ENCODE measurements around the gene GOLM1. TPM values are rescaled to one million over a fixed set of nuclear protein-coding genes. Genes with fewer than 3 reads are reported as not detected.

Gene GOLM1
- total and polyA plus RNA-seq, 2 donors (not counting 1 experiment from before 2014, with no cell fraction given), result 0.54 TPM; not detected in 1

DNA sequence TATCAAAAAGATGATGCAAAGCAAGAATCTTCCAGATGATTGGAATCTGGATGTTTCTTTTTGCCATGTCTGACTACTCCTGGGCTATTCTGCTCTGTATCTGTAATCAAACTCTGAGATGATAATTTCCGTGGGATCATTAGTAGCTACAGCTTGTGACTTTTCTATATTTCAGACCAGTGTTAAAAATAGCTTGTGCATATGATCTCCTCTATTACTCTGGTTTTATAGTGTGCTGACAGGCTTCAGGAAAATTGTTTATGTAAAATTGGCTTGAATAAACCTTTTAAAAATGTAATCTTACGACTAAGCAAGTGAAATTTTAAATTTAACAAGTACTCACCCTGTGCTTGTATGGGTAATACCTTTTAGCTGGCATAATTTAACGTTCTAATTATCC, 118.0 kb downstream of the GOLM1 start:
- Histone ChIP-seq H3K9ac (ENCODE audit: low read length) (no peak overlapping the region), H3K27ac (ENCODE audit: low read length in 2 of 2) (no peak overlapping the region), H3K36me3 (replicated peaks in 1 of 2; ENCODE audit: control extremely low read depth in 1 of 2, control insufficient read depth in 1 of 2, extremely low read depth in 1 of 2, insufficient read depth in 2 of 2, low read length in 1 of 2) (peaks cover 0 to 38% of the 10 kb centered on the region in 2 experiments), H3K27me3 (replicated peaks in 1 of 4; ENCODE audit: control extremely low read depth in 1 of 4, control insufficient read depth in 3 of 4, insufficient read depth in 4 of 4, low read length in 3 of 4) (no peaks in the 10 kb centered on the region), H2AFZ (ENCODE audit: insufficient read depth, low read depth, low read length, poor library complexity, severe bottlenecking) (no peak overlapping the region), H3K4me1 (ENCODE audit: control insufficient read depth in 2 of 2, insufficient read depth in 2 of 2, low read length in 2 of 2) (no peaks in the 10 kb centered on the region), H3K4me2 (replicated peaks; ENCODE audit: low read depth, low read length, poor library complexity, severe bottlenecking) (no peak overlapping the region), H4K20me1 (ENCODE audit: control insufficient read depth, insufficient read depth, low read length, poor library complexity, severe bottlenecking) (no peaks in the 10 kb centered on the region), H3K9me3 (ENCODE audit: control extremely low read depth in 1 of 3, control insufficient read depth in 2 of 3, insufficient read depth in 1 of 3, low read length in 2 of 3) (no peaks in the 10 kb centered on the region), H3K4me3 (ENCODE audit: control extremely low read depth in 1 of 5, extremely low read depth in 1 of 5, insufficient read depth in 1 of 5, low read depth in 2 of 5, low read length in 4 of 5) (no peak overlapping the region), H3K79me2 (ENCODE audit: control insufficient read depth, insufficient read depth, low read length) (no peaks in the 10 kb centered on the region)
- no peaks in the 10 kb centered on the region for H3K27me3 Mint-ChIP-seq
- no peaks in the 10 kb centered on the region for H3K4me1 Mint-ChIP-seq
- TF ChIP-seq EZH2 (IDR thresholded peaks at IDR 0.05; ENCODE audit: borderline replicate concordance, insufficient read depth, low read depth, low read length, poor library complexity, severe bottlenecking), result no peak
- TF ChIP-seq, protein P1, sequence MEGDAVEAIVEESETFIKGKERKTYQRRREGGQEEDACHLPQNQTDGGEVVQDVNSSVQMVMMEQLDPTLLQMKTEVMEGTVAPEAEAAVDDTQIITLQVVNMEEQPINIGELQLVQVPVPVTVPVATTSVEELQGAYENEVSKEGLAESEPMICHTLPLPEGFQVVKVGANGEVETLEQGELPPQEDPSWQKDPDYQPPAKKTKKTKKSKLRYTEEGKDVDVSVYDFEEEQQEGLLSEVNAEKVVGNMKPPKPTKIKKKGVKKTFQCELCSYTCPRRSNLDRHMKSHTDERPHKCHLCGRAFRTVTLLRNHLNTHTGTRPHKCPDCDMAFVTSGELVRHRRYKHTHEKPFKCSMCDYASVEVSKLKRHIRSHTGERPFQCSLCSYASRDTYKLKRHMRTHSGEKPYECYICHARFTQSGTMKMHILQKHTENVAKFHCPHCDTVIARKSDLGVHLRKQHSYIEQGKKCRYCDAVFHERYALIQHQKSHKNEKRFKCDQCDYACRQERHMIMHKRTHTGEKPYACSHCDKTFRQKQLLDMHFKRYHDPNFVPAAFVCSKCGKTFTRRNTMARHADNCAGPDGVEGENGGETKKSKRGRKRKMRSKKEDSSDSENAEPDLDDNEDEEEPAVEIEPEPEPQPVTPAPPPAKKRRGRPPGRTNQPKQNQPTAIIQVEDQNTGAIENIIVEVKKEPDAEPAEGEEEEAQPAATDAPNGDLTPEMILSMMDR (IDR thresholded peaks at IDR 0.05), result no peak
- H3K4me3 Mint-ChIP-seq, result no peak overlapping the region
- POLR2A ChIA-PET, result no interaction called here
- DNase-seq, result no peak
- no peak overlapping the region for H3K27ac Mint-ChIP-seq
- no peaks in the 10 kb centered on the region for H3K9me3 Mint-ChIP-seq (ENCODE audit: insufficient read depth)
- CTCF ChIA-PET, result no interaction called here
- no CpG with 5 or more reads among the region's 3 CpGs for WGBS (ENCODE audit: insufficient coverage)
- intact Hi-C loops (cut with micrococcal nuclease), result no loop called here
- ATAC-seq (ENCODE audit: low read depth), result no peak

DNA sequence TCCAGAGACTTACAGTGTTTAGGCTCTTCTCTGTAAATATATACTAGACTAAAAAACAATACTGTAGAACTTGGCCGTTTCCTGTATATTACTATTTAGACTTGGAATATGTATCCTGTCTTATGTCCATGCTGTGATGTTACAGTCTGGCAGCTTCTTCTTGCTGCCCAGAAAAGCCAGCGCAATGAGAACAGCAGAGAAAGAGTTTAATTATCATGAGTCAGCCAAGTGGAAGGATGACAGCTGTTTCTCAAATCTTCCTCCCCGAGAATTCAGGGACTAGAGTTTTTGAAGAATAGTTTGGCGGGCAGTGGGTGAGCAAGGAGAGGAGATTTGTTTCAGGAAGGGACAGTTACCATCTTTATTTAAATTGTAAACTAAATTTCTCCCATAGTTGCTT, 120.9 kb downstream of the GOLM1 start:
- CTCF ChIA-PET, result no interaction called here
- Histone ChIP-seq H3K9ac (ENCODE audit: low read length) (no peak overlapping the region), H3K79me2 (ENCODE audit: control insufficient read depth, insufficient read depth, low read length) (no peaks in the 10 kb centered on the region), H2AFZ (ENCODE audit: insufficient read depth, low read depth, low read length, poor library complexity, severe bottlenecking) (no peak overlapping the region), H3K4me1 (ENCODE audit: control insufficient read depth in 2 of 2, insufficient read depth in 2 of 2, low read length in 2 of 2) (no peaks in the 10 kb centered on the region), H3K4me3 (ENCODE audit: control extremely low read depth in 1 of 5, extremely low read depth in 1 of 5, insufficient read depth in 1 of 5, low read depth in 2 of 5, low read length in 4 of 5) (no peak overlapping the region), H3K9me3 (ENCODE audit: control extremely low read depth in 1 of 3, control insufficient read depth in 2 of 3, insufficient read depth in 1 of 3, low read length in 2 of 3) (no peaks in the 10 kb centered on the region), H3K27me3 (replicated peaks in 1 of 4; ENCODE audit: control extremely low read depth in 1 of 4, control insufficient read depth in 3 of 4, insufficient read depth in 4 of 4, low read length in 3 of 4) (no peaks in the 10 kb centered on the region), H3K36me3 (replicated peaks in 1 of 2; ENCODE audit: control extremely low read depth in 1 of 2, control insufficient read depth in 1 of 2, extremely low read depth in 1 of 2, insufficient read depth in 2 of 2, low read length in 1 of 2) (peaks cover 0 to 34% of the 10 kb centered on the region in 2 experiments), H3K4me2 (replicated peaks; ENCODE audit: low read depth, low read length, poor library complexity, severe bottlenecking) (no peak overlapping the region), H4K20me1 (ENCODE audit: control insufficient read depth, insufficient read depth, low read length, poor library complexity, severe bottlenecking) (no peaks in the 10 kb centered on the region), H3K27ac (ENCODE audit: low read length in 2 of 2) (no peak overlapping the region)
- ATAC-seq (ENCODE audit: low read depth), result no peak
- no peak for DNase-seq
- TF ChIP-seq EZH2 (IDR thresholded peaks at IDR 0.05; ENCODE audit: borderline replicate concordance, insufficient read depth, low read depth, low read length, poor library complexity, severe bottlenecking), result no peak
- TF ChIP-seq, protein P1 (IDR thresholded peaks at IDR 0.05), result no peak
- no peak overlapping the region for H3K27ac Mint-ChIP-seq
- no peaks in the 10 kb centered on the region for H3K27me3 Mint-ChIP-seq
- H3K4me1 Mint-ChIP-seq, result no peaks in the 10 kb centered on the region
- intact Hi-C loops (cut with micrococcal nuclease), result no loop called here
- WGBS (ENCODE audit: insufficient coverage), result 100% methylated on average over 1 of the region's 4 CpGs
- H3K4me3 Mint-ChIP-seq, result no peak overlapping the region
- POLR2A ChIA-PET, result no interaction called here
- no peaks in the 10 kb centered on the region for H3K9me3 Mint-ChIP-seq (ENCODE audit: insufficient read depth)

Small RNAs within 50 kb of the gene (small RNA-seq; reads per million reads assigned to genes)
- not detected for gene AL161447.1 (ENCODE audit: insufficient read length, low read depth, low replicate concordance)

Other genes starting within 250 kb of the GOLM1 start
- gene NAA35, start 158.4 kb downstream of the GOLM1 start, total RNA-seq, result 26.1 and 26.2 TPM in 2 replicates
- gene NAA35, start 158.4 kb downstream of the GOLM1 start, polyA plus RNA-seq, result 4.5 and 7.8 TPM in 2 replicates
- gene C9orf153, start 160.1 kb upstream of the GOLM1 start, total RNA-seq, result 0.67 and 0.70 TPM in 2 replicates
- not detected in 2 replicates for gene C9orf153, start 160.1 kb upstream of the GOLM1 start, polyA plus RNA-seq
- 29.4 and 32.7 TPM in 2 replicates for gene ISCA1, start 183.0 kb upstream of the GOLM1 start, total RNA-seq
- gene ISCA1, start 183.0 kb upstream of the GOLM1 start, polyA plus RNA-seq, result 17.8 and 40.7 TPM in 2 replicates